Neural crest cell (in vitro differentiated cells): ENCODE data around the gene UBXN2A. TPM values are rescaled to one million over a fixed set of nuclear protein-coding genes. Genes with fewer than 3 reads are reported as not detected.
A peak's percentile ranks its signal among the peaks of the same experiment; 100 is the strongest.

Source experiments
- DNase-seq: peaks from one replicate; pipeline ENCODE4 v3.0.0; 2021; ENCODE audit warnings: low read depth, mixed read lengths, low spot score
- H3K27ac Mint-ChIP-seq: one replicate; pipeline ENCODE4 v1.8.0; 2021; ENCODE audit warnings: mild to moderate bottlenecking, mixed read lengths; ENCODE audit not compliant: unreplicated experiment
- H3K27me3 Mint-ChIP-seq: 2 replicates; pipeline ENCODE4 v1.8.0; 2021; ENCODE audit warnings: low read depth, mild to moderate bottlenecking, mixed read lengths
- H3K36me3 Mint-ChIP-seq: 2 replicates; pipeline ENCODE4 v1.8.0; 2021; ENCODE audit warnings: low read depth, mild to moderate bottlenecking, mixed read lengths
- H3K4me1 Mint-ChIP-seq: 2 replicates; pipeline ENCODE4 v1.8.0; 2021; ENCODE audit warnings: mixed read lengths
- H3K4me3 Mint-ChIP-seq: one replicate; pipeline ENCODE4 v1.8.0; 2021; ENCODE audit warnings: mild to moderate bottlenecking, mixed read lengths
- H3K9me3 Mint-ChIP-seq: 2 replicates; pipeline ENCODE4 v1.8.0; 2021; ENCODE audit warnings: mixed read lengths
- total RNA-seq: library from RNA; stranded (reverse); gene quantifications from 2 replicates; pipeline ENCODE4 v1.2.1, GENCODE V29; 2021
- TF ChIP-seq, protein P1 (sequence below): fragments of 200-600 bp; sonication (generic); conservative IDR thresholded peaks from 2 replicates; pipeline ENCODE4 v1.5.0; 2021; ENCODE audit warnings: antibody characterized with exemption, mild to moderate bottlenecking

UBXN2A gene
- total RNA-seq, 1 donor from 2014 or later, result 29.8 TPM

DNA sequence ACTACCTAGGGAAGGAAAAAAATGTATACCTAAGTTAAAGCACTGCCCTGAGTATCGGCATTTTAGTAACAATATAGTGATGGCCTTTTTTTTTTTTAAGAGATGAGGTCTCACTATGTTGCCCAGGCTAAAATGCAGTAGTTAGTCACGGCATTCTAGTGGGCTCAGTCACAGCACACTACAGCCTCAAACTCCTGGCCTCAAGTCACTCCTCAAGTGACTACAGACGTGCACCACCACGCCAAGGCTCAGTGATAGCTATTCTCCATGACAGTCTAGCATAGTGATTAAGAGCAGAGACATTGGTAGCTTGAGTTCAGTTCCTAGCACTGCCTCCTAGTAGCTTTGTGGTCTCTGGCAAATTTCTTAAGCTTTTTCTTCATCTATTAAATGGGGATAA lies 27.6 kb downstream of the UBXN2A start:
- no peak overlapping the region for H3K4me3 Mint-ChIP-seq
- TF ChIP-seq, protein P1, sequence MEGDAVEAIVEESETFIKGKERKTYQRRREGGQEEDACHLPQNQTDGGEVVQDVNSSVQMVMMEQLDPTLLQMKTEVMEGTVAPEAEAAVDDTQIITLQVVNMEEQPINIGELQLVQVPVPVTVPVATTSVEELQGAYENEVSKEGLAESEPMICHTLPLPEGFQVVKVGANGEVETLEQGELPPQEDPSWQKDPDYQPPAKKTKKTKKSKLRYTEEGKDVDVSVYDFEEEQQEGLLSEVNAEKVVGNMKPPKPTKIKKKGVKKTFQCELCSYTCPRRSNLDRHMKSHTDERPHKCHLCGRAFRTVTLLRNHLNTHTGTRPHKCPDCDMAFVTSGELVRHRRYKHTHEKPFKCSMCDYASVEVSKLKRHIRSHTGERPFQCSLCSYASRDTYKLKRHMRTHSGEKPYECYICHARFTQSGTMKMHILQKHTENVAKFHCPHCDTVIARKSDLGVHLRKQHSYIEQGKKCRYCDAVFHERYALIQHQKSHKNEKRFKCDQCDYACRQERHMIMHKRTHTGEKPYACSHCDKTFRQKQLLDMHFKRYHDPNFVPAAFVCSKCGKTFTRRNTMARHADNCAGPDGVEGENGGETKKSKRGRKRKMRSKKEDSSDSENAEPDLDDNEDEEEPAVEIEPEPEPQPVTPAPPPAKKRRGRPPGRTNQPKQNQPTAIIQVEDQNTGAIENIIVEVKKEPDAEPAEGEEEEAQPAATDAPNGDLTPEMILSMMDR, result no peak
- no peaks in the 10 kb centered on the region for H3K27me3 Mint-ChIP-seq
- H3K27ac Mint-ChIP-seq, result peak overlapping the region; percentile 35
- no peak for DNase-seq
- no peaks in the 10 kb centered on the region for H3K4me1 Mint-ChIP-seq
- no peaks in the 10 kb centered on the region for H3K9me3 Mint-ChIP-seq
- peaks cover 10% of the 10 kb centered on the region for H3K36me3 Mint-ChIP-seq

DNA sequence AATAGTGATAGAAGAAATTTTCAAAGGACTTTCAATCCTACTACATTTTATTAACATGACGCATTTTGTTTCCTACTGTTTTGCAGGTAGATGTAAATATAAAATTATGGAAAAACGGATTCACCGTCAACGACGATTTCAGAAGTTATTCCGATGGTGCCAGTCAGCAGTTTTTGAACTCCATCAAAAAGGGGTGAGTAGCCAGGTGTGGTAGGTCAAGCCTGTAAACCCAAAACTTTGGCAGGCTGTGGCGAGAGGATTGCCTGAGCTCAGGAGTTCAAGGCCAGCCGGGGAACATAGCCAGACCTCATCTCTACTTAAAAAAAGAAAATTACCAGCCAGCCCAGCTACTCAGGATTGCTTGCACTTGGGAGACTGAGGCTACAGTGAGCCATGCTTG lies 36.6 kb downstream of the UBXN2A start:
- no peak for DNase-seq
- Mint-ChIP-seq H3K9me3 (no peaks in the 10 kb centered on the region), H3K36me3 (peaks cover 15% of the 10 kb centered on the region), H3K27me3 (no peaks in the 10 kb centered on the region), H3K27ac (no peak overlapping the region), H3K4me1 (no peaks in the 10 kb centered on the region), H3K4me3 (no peak overlapping the region)
- TF ChIP-seq, protein P1, result no peak

DNA sequence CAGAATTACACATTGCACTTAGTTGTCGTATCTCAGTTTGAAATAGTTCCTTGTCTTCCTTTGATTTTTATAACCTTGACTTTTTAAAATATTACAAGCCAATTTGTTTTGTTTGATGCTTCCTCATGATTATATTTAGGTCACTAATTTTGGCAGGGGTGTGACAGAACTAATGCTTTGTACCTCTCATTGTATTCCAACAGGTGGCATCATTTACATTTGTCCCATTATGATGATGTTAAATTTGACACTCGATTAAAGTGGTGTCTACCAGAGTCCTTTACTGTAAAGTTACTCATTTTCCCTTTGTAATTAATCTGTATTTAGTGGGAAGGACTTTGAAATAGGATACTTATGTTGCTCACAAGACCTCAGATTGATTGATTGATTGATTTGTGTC lies 48.1 kb downstream of the UBXN2A start:
- TF ChIP-seq, protein P1, result no peak
- Mint-ChIP-seq H3K4me3 (no peak overlapping the region), H3K27me3 (no peaks in the 10 kb centered on the region), H3K9me3 (no peaks in the 10 kb centered on the region), H3K36me3 (no peaks in the 10 kb centered on the region), H3K4me1 (peaks cover 12% of the 10 kb centered on the region), H3K27ac (no peak overlapping the region)
- no peak for DNase-seq

DNA sequence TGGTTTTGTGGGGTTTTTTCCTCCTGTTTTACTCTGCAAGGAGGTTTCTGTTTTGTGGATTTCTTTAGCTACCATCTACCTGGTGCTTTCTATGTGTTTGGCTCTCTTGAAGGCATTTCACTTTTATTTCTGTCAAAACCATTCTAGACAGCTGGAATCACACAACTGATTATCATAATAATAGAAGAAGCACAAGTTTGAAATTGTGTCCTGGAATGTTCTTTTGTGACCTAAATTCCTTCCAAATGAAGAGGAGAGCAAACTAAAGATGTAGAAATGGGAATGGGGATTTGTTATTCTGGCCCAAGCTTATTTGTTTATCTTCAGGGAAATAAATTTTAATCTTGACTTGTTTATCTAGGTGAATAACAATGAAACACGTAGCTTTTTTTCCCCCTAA lies 52.7 kb downstream of the UBXN2A start:
- TF ChIP-seq, protein P1, result no peak
- Mint-ChIP-seq H3K27me3 (no peaks in the 10 kb centered on the region), H3K9me3 (no peaks in the 10 kb centered on the region), H3K4me3 (no peak overlapping the region), H3K27ac (no peak overlapping the region), H3K4me1 (peaks cover 17% of the 10 kb centered on the region), H3K36me3 (no peaks in the 10 kb centered on the region)
- no peak for DNase-seq

DNA sequence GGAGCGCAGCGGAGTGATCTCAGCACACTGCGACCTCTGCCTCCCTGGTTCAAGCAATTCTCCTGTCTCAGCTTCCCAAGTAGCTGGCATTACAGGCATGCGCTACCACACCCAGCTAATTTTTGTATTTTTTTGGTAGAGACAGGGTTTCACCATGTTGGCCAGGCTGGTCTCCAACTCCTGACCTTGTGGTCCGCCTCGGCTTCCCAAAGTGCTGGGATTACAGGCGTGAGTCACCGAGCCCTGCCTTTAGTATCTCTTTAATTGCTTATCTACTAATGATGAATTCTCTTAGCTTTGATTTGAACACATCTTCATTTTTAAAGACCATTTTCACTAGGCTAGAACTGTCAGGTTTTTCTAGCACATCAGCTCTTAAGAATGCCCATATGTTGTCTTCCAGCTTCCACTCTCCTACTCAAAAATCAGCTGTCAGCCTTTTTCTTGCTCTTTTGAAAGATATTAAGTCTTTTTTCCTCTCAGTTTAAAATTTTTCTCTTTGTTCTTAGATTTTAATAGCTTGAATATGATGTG lies 53.5 kb downstream of the UBXN2A start:
- Mint-ChIP-seq H3K36me3 (peaks cover 2% of the 10 kb centered on the region), H3K9me3 (no peaks in the 10 kb centered on the region), H3K27ac (peak overlapping the region; percentile 28), H3K27me3 (no peaks in the 10 kb centered on the region), H3K4me3 (no peak overlapping the region), H3K4me1 (peaks cover 17% of the 10 kb centered on the region)
- DNase-seq, result no peak
- TF ChIP-seq, protein P1, result no peak
